H1 (cell line): ENCODE results near the gene ANAPC2. TPM values are rescaled to one million over a fixed set of nuclear protein-coding genes. Genes with fewer than 3 reads are reported as not detected.

Source experiments
- EZH2 ChIP-seq: fragments of 200-600 bp; sonication (generic); IDR thresholded peaks from 2 replicates; pipeline ENCODE4 v1.7.1; 2012; ENCODE audit warnings: low read depth, mild to moderate bottlenecking, moderate library complexity, low read length, inconsistent platforms; ENCODE audit not compliant: severe bottlenecking
- FOSL1 ChIP-seq: IDR thresholded peaks from 2 replicates; pipeline ENCODE4 v1.6.1; 2011; ENCODE audit warnings: mild to moderate bottlenecking, low read depth, low read length, moderate library complexity; ENCODE audit not compliant: insufficient read depth
- SAP30 ChIP-seq: fragments of 300-600 bp; sonication (generic); IDR thresholded peaks from 2 replicates; pipeline ENCODE4 v1.7.1; 2012; ENCODE audit warnings: low read length, moderate library complexity, mild to moderate bottlenecking, inconsistent platforms; ENCODE audit not compliant: insufficient read depth, insufficient replicate concordance
- SIN3A ChIP-seq, 2 experiments: IDR thresholded peaks in 1 of 2; conservative IDR thresholded peaks in 1 of 2; 2 replicates each; pipeline ENCODE4 v1.6.1; 2011 to 2012; ENCODE audit warnings: low read length in 2 of 2, improper control_type of control experiment in 1 of 2, low read depth in 1 of 2, mild to moderate bottlenecking in 1 of 2
- SIX5 ChIP-seq: IDR thresholded peaks from 2 replicates; pipeline ENCODE4 v1.6.1; 2011; ENCODE audit warnings: mild to moderate bottlenecking, low read depth, low read length
- TBP ChIP-seq: IDR thresholded peaks from 2 replicates; pipeline ENCODE4 v1.6.1; 2011; ENCODE audit warnings: low read depth, low read length, improper control_type of control experiment
- USF2 ChIP-seq: IDR thresholded peaks from 2 replicates; pipeline ENCODE4 v1.6.1; 2011; ENCODE audit warnings: low read length, improper control_type of control experiment
- polyA plus RNA-seq, 7 experiments: library from polyadenylated mRNA; depleted of rRNA in 3 of 7; stranded (reverse) in 5 of 7; unstranded in 2 of 7; fragments of >200 nt in 5 of 7; fragments of 200-250 nt in 2 of 7; gene quantifications; 1 replicate in 5 of 7; 2 replicates in 1 of 7; 4 replicates in 1 of 7; pipeline versions ENCODE4 v1.2.1 to v1.2.3, GENCODE V29; 2011 to 2013; ENCODE audit warnings: missing spikeins in 2 of 7, mixed read lengths in 2 of 7
- total RNA-seq: library from RNA; stranded (reverse); fragmentation: NEBNext Ultra II Directional; extraction: Animal tissue kit (Norgen Biotek cat#: 25700); gene quantifications from 2 replicates; pipeline ENCODE4 v1.2.1, GENCODE V29; 2021

Gene ANAPC2
- total and polyA plus RNA-seq, 2 of the 8 experiments (the other 6 are each of a cell fraction or from before 2014, with no cell fraction given), result 30.2 to 37.7 TPM

- no peak for TF ChIP-seq EZH2
- peak; percentile 90 for TF ChIP-seq TBP
- peak; percentile 92 to 93; a peak in 3 of 4 replicates for TF ChIP-seq SIN3A (conservative IDR thresholded peaks at IDR 0.05 in 1 of 2, IDR thresholded peaks at IDR 0.05 in 1 of 2; ENCODE audit: low read depth in 1 of 2, low read length in 2 of 2)
- no peak for TF ChIP-seq SIX5
- TF ChIP-seq FOSL1, result no peak
- no peak for TF ChIP-seq SAP30
- no peak for TF ChIP-seq USF2
Observed at GRCh38 chr9:137205126-137206069, 17.0 kb upstream of the ANAPC2 start, which contains the start of the genes NDOR1 and TMEM203 (continued).
